Measurements from ENCODE around the gene MACROD2.

MACROD2 gene

GRCh38 chr20:15439551-15439950 is 1444.2 kb downstream of the MACROD2 start:
- peak; percentile 58 for DNase-seq

GRCh38 chr20:15440049-15440820 is 1444.9 kb downstream of the MACROD2 start:
- DNase-seq: no peak

- peak; percentile 51 for DNase-seq
These were observed 1449.9 kb downstream of the MACROD2 start for GRCh38 chr20:15445056-15445840.

DNA sequence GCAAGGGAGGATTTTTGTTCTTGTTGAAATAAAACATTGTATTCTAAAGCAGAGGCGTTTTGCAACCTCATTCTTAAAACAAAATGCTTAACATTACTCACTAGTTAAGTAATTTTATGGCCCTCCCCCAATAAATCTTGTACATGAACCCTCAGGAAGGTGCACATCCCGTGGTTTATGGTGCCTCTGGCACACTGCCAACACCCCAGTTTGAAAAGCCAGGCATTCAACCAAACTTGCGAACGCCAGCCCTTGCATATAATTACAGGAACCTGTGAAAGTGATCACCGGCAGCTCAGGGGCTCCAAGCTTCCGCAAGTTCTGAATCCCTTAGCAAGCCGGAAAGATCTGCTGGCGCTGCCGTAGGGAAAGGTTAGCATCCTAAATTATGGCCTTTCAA is 1451.1 kb downstream of the MACROD2 start:
- peak; percentile 46 for DNase-seq

GRCh38 chr20:15447549-15447948 is 1452.2 kb downstream of the MACROD2 start:
- no peak for DNase-seq

DNA sequence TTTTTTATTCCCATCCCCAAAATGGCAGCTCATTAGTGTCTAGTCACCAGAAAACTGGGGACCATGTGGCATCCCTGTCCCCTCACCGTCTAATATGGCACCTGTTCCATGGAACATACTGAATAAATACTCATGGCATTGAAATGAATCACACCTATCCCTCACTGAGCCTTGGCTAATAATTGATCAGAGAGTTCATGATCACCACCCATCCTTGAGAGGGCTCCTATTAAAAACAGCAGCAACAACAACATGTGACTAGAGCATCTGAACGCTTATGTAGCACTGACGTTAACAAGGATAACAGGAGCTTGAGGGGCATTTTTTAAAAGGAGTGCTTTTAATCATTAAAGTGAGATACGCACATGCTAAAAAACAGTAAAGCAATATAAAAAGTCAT is 1453.7 kb downstream of the MACROD2 start:
- no peak for DNase-seq

GRCh38 chr20:15451241-15451640 is 1455.9 kb downstream of the MACROD2 start:
- no peak for DNase-seq

- no peak for DNase-seq
These were observed 1460.0 kb downstream of the MACROD2 start for GRCh38 chr20:15455279-15455678.

DNA sequence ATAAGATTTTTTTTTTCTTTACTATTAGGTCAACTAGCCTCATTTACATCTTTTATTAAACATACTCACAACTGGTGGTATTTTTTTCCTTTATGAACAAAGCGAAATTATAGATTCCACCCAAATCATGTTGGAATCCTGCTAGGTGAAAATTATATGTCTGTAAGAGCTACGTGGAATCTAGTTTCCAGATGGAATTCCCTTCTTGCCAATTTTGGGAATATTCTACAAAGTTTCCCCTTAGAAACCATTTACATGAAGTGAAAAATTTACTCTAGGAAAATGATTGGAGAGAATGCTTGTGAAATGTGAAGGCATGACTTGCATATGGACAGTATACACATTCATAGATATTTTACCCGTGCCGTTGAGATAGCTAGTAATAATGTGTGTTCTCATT is 1466.6 kb downstream of the MACROD2 start:
- no peak for DNase-seq

GRCh38 chr20:15475483-15475882 is 1480.2 kb downstream of the MACROD2 start:
- peak; percentile 72 for DNase-seq

DNA sequence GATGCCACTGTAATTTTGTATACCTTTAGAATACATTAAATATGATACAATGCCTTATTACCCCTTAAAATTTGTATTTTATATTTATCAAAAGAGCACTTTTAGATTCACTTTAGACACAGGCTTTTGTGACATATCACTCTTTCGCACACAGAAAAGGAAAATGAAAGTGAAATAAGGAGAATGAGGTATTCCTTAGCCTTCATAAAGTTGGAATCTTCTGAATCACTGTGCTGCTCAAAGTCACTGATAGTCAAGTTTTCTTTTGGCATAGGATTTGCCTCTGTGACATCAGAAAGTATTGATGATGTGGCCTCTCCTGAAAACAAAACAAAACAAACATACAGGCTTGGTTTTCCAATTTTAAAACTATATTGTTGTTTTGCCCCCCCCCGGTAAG is 1480.9 kb downstream of the MACROD2 start:
- DNase-seq: no peak

DNA sequence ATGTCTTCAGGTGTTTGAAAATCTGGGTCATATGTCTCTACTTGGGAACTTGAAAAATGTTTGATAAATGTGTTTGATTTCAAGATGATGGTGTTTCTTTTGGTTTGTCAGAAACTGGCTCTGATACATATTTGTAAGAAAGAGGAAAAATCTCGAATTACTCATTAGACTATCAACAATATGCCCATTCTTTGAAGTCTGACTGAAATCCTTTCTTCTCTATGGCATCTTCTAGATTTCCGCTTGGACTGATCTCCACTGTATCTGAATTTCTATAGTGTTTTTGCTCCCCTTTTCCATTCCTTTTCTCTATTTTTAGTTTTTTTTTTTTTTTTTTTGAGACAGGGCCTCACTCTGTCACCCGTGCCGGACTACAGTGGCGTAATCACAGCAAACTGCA is 1481.5 kb downstream of the MACROD2 start:
- DNase-seq: no peak

- no peak for DNase-seq
These were observed 1487.2 kb downstream of the MACROD2 start for GRCh38 chr20:15482525-15482924.

GRCh38 chr20:15485519-15485918 is 1490.2 kb downstream of the MACROD2 start:
- DNase-seq: no peak

DNA sequence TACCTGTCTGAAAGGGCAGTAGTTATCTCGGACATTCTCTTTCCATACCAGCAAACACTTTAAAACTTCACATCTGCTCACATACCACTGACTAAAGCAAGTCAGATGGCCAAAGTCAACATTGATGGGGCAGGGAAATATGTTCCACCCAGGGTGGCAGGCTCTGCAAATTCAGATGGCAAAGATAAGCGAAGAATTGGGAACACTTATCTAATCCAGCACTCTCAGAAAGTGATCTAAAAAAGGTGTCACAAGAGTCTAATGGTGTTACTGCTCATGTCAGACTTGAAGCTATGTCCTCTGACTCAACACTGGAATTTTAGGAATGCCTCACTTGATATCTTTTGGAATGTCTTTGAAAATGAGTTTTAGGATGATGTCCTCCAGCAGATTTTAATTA is 1491.7 kb downstream of the MACROD2 start:
- no peak for DNase-seq

DNA sequence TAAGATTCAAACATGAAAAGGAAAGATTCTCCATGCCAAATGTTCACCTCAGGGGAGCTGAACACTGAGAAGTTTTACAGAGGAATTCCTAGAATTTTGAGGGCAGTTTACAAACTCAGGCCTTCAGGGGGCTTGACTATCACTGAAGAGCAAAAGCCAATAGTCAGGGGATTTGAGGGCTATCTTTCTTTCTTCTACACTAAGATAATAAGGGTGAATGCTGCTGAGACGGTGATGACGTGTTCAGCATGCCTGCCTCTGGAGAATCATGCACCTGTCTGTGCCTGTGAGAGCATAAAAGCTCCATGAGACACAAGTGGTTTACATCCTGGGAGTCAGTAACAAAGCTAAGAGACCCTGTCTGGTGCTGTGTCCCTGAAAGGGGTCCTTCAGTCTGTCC is 1492.4 kb downstream of the MACROD2 start:
- DNase-seq: no peak

GRCh38 chr20:15491575-15491974 is 1496.3 kb downstream of the MACROD2 start:
- no peak for DNase-seq

DNA sequence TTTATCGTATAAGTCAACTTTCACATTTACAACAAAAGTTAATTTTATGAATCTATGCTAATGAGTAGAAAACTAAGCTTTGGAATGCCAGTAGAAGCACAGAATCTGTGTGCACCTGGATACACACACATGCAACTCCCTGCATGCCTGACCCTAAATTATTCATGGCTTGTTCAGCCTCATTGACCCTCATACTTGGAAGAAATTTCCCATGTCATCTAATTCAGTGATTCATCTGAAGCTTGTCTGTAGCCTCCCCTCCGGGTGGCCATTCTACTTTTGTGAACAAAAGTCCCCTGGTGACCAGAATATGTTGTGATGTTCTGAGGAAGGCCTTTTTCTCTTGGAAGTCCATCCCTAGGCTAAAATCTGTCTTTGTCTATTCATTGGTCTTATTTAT is 1499.5 kb downstream of the MACROD2 start:
- no peak for DNase-seq

GRCh38 chr20:15496501-15497039 is 1501.3 kb downstream of the MACROD2 start:
- DNase-seq: no peak

DNA sequence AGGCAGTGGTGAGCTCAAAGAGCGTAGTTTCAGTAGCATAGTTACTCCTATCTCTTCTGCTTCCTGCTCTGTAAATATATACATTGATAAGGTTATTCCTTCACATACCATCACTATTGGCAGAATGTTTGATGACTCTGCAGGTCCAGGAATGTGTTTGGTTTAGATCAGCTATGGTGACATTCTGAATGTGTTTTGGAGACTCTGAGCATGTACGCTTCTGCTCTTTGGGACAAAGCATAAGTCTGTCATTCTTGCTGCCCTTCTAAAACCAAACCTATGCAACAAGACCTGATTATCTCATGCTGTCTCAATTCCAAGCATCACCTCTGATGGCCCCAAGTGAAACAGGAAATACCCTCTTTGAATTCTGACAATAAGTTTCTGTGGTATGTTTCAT is 1503.6 kb downstream of the MACROD2 start:
- no peak for DNase-seq

DNA sequence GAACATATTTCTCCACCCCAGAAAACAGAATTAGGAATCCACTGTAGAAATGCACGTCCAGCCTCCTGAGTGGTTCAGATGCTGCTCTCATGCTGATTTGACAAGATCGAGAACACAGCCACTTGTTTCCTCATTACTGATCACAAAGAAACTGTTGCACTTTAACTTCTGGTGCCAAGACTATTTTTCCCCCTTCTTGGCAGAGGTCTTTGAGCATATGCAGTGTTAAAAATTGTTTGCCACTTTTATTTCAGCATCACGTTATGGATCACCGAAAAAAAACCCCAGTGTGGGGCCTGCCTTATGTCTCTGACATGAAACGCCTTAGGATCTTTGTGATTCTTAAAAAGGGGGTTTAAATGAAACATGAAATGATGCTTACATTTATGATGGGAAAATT is 1511.0 kb downstream of the MACROD2 start:
- no peak for DNase-seq

DNA sequence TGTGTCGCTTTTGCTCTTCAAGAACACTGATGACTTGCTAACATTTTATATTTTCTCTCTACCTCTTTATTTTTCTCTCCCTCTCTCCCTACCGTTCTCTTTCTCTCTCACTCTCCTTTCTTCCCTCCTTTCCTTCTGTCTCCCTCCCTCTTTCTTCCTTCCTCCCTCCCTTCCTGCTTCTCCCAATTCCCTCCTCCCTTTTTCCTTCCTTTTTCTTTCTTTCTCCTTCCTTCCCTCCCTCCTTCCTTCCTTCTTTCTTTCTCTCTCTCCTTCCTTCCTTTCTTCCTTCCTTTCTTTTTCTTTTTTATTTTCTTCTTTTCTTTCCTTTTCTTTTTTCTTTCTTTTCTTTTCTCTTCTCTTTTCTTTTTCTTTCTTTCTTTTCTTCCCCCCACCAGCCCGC is 1511.8 kb downstream of the MACROD2 start:
- no peak for DNase-seq

- no peak for DNase-seq
These were observed 1516.2 kb downstream of the MACROD2 start for GRCh38 chr20:15511551-15511950.

- no peak for DNase-seq
These were observed 1517.6 kb downstream of the MACROD2 start for GRCh38 chr20:15512916-15513315.
